ENCODE data around the gene ARG1. TPM values are rescaled to one million over a fixed set of nuclear protein-coding genes. Genes with fewer than 3 reads are reported as not detected.
"Not testable (repeated sequence)": the region's sequence is repeated elsewhere in the genome, so short reads cannot be mapped to it uniquely, and the experiment has no call there.

The ARG1 gene
- under 1 TPM in 1 of 6 donors, not detected in 5; 0.20 TPM for polyA plus RNA-seq (ENCODE audit: low read depth in 6 of 6)

DNA sequence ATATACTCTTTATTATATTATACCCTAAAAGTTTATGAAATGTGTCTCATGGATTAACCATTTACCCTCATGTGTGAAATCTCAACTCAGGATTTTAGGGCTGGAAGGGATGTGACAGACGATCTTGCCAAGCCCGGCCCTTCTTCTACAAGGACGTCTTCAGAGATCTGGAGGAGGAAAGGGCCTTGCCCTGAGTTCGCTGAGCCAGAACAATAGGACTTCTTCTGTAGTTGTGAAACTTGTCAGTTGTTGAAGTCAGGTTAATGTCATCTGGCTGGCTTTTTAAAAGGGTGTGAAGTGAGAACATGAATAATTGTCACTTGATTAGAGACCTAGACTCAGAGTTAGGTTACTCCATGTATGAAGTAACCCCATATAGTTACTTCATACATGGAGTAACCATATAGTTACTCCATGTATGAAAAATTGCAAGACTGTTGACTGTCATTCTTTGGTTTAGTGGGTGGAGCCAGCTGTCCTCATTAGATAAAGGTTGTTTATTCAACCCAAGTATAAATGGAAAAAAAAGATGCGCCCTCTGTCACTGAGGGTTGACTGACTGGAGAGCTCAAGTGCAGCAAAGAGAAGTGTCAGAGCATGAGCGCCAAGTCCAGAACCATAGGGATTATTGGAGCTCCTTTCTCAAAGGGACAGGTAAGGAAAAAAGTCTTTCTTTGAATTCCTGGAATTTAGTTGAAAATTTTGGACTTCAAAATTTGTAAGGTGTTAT, at the start of gene ARG1:
Gene ARG1, plus strand, starts transcription at position 541 of the 730 bp plus-strand sequence. Its CDS starts 57 bp downstream, at position 598.
- Mint-ChIP-seq H3K4me3 (no peak within 1 kb of the TSS), H3K9me3 (no peaks in the 10 kb centered on the region), H3K4me1 (peaks cover 0 to 8% (median 6%) of the 10 kb centered on the region in 3 donors), H3K27me3 (no peaks in the 10 kb centered on the region), H3K36me3 (peaks cover 20 to 24% of the 10 kb centered on the region in 2 donors), H3K27ac (peak within 1 kb of the TSS; percentile 2 to 80 (median 52))
- ATAC-seq (ENCODE audit: low read depth in 2 of 2) = no peak
- no peak for DNase-seq

DNA sequence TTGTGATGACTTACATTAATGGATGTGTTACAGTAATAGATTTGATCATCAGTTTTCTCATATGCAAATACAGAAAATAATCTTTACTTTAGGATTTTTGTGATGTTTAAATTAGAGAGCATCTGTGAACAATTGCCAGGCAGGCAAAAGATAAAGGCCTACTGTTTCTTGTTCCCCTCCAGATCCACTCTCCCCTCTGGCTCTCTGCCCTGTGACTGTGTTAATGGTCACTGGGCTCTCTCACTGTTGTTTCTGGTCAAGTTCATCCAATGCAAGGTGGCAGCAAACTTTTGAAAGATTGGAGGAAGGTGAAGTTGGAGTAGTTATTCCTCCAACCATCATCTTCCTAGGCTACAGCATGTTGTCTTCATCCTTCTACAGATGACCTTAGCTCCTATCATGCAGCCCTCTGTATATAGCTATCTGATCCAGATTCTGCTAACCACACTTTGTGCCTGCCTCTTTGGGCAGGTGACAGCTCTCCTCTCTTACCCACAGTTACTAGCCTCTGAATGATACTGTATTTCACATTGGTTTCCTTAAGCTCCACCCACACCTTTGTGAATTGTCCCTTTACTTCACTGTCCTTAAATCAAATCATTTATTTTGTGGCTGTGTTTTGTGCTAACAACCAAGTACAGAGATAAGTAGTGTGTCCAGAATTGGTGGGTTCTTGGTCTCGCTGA, 48.9 kb upstream of the ARG1 start:
- Mint-ChIP-seq H3K4me3 (no peak overlapping the region), H3K27ac (no peak overlapping the region), H3K4me1 (peaks cover 2 to 8% (median 4%) of the 10 kb centered on the region in 3 donors), H3K9me3 (peaks cover 0 to 20% (median 7%) of the 10 kb centered on the region in 7 donors), H3K27me3 (no peaks in the 10 kb centered on the region), H3K36me3 (peaks cover 0 to 4% of the 10 kb centered on the region in 2 donors)
- DNase-seq (no peak), ATAC-seq (ENCODE audit: low read depth in 2 of 2) (no peak)

DNA sequence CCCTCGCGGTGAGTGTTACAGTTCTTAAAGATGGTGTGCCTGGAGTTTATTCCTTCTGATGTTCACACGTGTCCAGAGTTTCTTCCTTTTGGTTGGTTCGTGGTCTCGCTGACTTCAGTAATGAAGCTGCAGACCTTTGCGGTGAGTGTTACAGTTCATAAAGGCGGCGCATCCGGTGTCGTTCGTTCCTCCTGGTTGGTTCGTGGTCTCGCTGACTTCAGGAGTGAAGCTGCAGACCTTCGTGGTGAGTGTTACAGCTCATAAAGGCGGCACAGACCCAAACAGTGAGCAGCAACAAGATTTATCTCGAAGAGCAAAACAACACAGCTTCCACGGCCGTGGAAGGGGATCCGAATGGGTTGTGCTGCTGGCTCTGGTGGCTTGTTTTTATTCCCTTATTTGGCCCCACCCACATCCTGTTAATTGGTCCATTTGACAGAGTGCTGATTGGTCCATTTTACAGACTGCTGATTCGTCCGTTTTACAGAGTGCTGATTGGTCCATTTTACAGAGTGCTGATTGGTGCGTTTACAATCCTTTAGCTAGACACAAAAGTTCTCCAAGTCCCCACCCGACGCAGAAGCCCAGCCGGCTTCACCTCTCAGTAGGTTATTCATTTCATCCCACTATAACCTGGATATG, 48.2 kb upstream of the ARG1 start:
- DNase-seq (no peak), ATAC-seq (ENCODE audit: low read depth in 2 of 2) (no peak)
- H3K4me3 Mint-ChIP-seq = no peak overlapping the region
- H3K4me1 Mint-ChIP-seq = peaks cover 2 to 8% (median 4%) of the 10 kb centered on the region in 3 donors
- peak overlapping the region in 1 of 6 donors; percentile 58 for H3K27ac Mint-ChIP-seq
- H3K36me3 Mint-ChIP-seq = no peaks in the 10 kb centered on the region
- peaks cover 0 to 15% (median 4%) of the 10 kb centered on the region in 7 donors for H3K9me3 Mint-ChIP-seq
- no peaks in the 10 kb centered on the region for H3K27me3 Mint-ChIP-seq

DNA sequence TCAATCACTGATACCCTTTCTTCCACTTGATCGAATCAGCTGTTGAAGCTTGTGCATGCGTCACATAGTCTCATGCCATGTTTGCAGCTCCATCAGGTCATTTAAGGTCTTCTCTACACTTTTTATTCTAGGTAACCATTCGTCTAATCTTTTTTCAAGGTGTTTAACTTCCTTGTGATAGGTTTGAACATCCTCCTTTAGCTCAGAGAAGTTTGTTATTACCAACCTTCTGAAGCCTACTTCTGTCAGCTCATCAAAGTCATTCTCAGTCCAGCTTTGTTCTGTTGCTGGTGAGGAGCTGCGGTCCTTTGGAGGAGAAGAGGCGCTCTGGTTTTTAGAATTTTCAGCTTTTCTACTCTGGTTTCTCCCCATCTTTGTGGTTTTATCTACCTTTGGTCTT, 42.1 kb upstream of the ARG1 start:
- H3K36me3 Mint-ChIP-seq; H3K27ac Mint-ChIP-seq; DNase-seq; H3K9me3 Mint-ChIP-seq; H3K27me3 Mint-ChIP-seq; ATAC-seq (ENCODE audit: low read depth in 2 of 2); H3K4me3 Mint-ChIP-seq: not testable (repeated sequence)
- H3K4me1 Mint-ChIP-seq = peaks cover 13 to 14% (median 13%) of the 10 kb centered on the region in 3 donors

DNA sequence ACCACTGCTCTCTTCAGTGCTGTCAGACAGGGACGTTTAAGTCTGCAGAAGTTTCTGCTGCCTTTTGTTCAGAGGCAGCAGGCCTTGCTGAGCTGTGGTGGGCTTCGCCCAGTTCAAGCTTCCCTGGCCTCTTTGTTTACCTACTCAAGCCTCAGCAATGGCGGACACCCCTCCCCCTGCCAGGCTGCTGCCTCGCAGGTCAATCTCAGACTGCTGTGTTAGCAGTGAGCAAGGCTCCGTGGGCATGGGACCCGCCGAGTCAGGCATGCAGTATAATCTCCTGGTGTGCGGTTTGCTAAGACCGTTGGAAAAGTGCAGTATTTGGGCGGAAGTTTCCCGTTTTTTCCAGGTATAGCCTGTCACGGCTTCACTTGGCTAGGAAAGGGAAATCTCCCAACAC, 41.3 kb upstream of the ARG1 start:
- ATAC-seq (ENCODE audit: low read depth in 2 of 2); H3K4me3 Mint-ChIP-seq; H3K27ac Mint-ChIP-seq; H3K27me3 Mint-ChIP-seq; DNase-seq; H3K36me3 Mint-ChIP-seq; H3K9me3 Mint-ChIP-seq: not testable (repeated sequence)
- H3K4me1 Mint-ChIP-seq = peaks cover 13 to 14% (median 13%) of the 10 kb centered on the region in 3 donors

DNA sequence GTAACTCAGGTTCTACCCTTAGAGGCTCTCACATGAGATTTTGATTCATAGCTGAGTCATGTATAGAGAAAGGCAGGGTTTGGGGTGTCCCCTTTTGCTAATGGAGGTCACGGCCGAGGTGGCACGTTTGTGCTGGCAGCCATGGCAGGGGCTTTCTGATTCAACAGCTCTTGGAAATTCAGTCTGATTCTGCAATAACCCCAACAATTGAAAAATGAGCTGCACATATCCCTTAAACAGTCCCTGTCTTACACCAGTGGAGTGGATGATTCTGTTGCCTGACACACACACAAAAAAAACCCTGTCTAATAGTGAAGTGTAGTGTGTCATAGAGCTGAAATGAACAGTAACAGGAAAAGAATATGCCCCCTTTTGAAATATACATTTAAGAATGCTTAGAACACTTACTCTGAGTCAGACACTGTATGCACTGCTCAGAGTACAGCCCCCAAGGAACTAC, 40.4 kb upstream of the ARG1 start:
- peaks cover 0 to 8% (median 4%) of the 10 kb centered on the region in 3 donors for H3K27me3 Mint-ChIP-seq
- H3K36me3 Mint-ChIP-seq = peaks cover 0 to 7% of the 10 kb centered on the region in 2 donors
- H3K27ac Mint-ChIP-seq = peak overlapping the region in 2 of 6 donors; percentile 38 to 47
- H3K9me3 Mint-ChIP-seq = peaks cover 0 to 7% (median 0%) of the 10 kb centered on the region in 7 donors
- peak in 1 of 2 donors; percentile 40 for ATAC-seq (ENCODE audit: low read depth in 2 of 2)
- DNase-seq = no peak
- peak overlapping the region in 1 of 8 donors; percentile 22 for H3K4me3 Mint-ChIP-seq
- H3K4me1 Mint-ChIP-seq = peaks cover 13 to 14% (median 13%) of the 10 kb centered on the region in 3 donors

DNA sequence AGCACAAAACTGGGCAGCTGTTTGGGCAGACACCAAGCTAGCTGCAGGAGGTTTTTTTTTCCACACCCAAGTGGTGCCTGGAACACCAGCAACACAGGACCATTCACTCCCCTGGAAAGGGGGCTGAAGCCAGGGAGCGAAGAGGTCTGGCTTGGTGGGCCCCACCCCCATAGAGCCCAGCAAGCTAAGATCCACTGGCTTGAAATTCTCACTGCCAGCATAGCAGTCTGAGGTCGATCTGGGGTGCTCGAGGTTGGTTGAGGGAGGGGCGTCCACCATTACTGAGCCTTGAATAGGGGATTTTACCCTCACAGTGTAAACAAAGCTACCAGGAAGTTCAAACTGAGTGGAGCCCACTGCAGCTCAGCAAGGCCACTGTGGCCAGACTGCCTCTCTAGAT, 34.4 kb upstream of the ARG1 start:
- H3K9me3 Mint-ChIP-seq; H3K36me3 Mint-ChIP-seq; DNase-seq; H3K4me3 Mint-ChIP-seq; ATAC-seq (ENCODE audit: low read depth in 2 of 2); H3K27ac Mint-ChIP-seq: not testable (repeated sequence)
- peaks cover 0 to 12% (median 6%) of the 10 kb centered on the region in 3 donors for H3K27me3 Mint-ChIP-seq
- peaks cover 4 to 14% (median 9%) of the 10 kb centered on the region in 3 donors for H3K4me1 Mint-ChIP-seq

DNA sequence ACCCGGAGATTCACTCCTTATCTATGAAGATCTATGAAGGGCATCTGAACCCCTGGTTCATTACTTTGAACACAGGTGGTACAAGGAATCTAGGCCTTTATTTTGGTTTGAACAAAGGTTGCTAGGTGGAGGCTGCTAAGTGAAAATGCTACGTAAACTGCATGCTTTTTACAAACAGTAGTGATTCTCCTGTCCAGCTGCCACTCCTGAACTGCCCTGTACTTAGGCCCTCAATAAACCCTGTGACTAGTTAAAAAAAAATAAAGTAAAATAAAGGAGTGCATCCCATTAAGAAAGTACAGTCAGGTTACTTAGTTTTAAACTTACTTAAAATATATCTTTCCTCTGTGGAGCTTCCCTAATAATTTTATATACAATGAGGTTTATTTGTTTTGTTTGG, 27.7 kb upstream of the ARG1 start:
- Mint-ChIP-seq H3K36me3 (no peaks in the 10 kb centered on the region), H3K4me3 (no peak overlapping the region), H3K4me1 (peaks cover 0 to 9% (median 2%) of the 10 kb centered on the region in 3 donors), H3K9me3 (peaks cover 0 to 3% (median 0%) of the 10 kb centered on the region in 7 donors), H3K27me3 (peaks cover 0 to 7% (median 0%) of the 10 kb centered on the region in 3 donors), H3K27ac (no peak overlapping the region)
- DNase-seq (no peak), ATAC-seq (ENCODE audit: low read depth in 2 of 2) (no peak)

DNA sequence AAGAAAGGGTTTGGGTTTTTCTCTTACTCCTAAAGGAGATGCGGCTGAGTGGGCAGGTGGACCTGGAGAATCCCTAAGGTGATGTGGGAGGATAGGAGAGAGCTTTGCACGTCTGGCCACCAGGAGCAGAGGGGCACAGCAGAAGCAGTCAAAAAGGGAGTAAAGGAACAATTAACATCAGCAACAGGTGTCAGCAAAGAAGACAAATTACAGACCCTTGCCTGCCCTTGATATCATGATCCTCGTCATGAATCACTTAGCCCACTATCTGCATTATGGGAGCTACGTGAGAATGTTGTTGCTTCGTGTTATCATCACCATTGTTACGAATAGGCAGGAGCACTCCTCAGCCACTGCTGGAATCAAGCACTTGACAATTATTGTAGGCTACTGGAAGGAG, 25.5 kb upstream of the ARG1 start:
- H3K4me3 Mint-ChIP-seq = no peak overlapping the region
- no peak for DNase-seq
- peaks cover 0 to 8% (median 2%) of the 10 kb centered on the region in 3 donors for H3K4me1 Mint-ChIP-seq
- no peaks in the 10 kb centered on the region for H3K27me3 Mint-ChIP-seq
- ATAC-seq (ENCODE audit: low read depth in 2 of 2) = no peak
- peaks cover 0 to 3% (median 0%) of the 10 kb centered on the region in 7 donors for H3K9me3 Mint-ChIP-seq
- no peaks in the 10 kb centered on the region for H3K36me3 Mint-ChIP-seq
- peak overlapping the region in 1 of 6 donors; percentile 84 for H3K27ac Mint-ChIP-seq

DNA sequence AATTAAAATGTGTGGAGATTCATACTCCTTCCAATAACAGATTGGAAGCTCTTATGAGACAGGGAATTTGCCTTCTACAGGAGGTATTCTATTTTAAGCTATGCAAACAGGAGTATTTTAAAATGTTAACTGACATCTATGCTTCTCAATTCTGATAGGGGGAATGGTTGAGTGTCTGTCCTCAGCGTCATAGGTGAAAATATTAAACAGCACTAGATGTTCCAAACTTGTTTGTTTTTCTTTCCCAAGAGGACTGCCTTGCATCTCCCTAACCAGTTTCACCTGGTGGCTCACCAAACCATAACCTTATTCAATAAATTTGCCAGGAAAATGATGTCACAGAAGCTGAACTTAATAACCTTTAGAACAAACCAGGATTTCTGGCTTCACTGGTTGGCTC, 24.6 kb upstream of the ARG1 start:
- no peak overlapping the region for H3K4me3 Mint-ChIP-seq
- DNase-seq (no peak), ATAC-seq (ENCODE audit: low read depth in 2 of 2) (no peak)
- no peaks in the 10 kb centered on the region for H3K36me3 Mint-ChIP-seq
- peaks cover 0 to 4% (median 0%) of the 10 kb centered on the region in 7 donors for H3K9me3 Mint-ChIP-seq
- no peak overlapping the region for H3K27ac Mint-ChIP-seq
- H3K27me3 Mint-ChIP-seq = no peaks in the 10 kb centered on the region
- no peaks in the 10 kb centered on the region for H3K4me1 Mint-ChIP-seq

DNA sequence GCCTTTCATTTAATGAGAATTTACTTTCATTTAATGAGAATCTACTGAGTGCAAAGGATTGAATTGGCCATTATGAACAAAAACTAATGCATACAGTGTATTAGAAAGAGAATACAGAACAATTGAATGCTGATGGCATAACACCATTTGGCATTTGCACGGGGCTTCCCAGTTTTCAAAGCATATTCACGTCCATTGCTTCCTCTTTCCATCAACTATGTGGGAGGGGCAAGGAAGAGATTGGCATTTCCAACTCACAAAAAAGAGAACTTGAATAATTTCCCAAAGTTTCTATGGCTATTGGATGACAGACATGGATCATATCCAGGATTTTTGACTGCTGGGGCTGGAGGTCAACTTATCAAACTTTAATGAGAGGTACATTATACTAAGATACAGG, 23.2 kb upstream of the ARG1 start:
- no peaks in the 10 kb centered on the region for H3K27me3 Mint-ChIP-seq
- no peaks in the 10 kb centered on the region for H3K4me1 Mint-ChIP-seq
- peak overlapping the region in 1 of 6 donors; percentile 16 for H3K27ac Mint-ChIP-seq
- DNase-seq (no peak), ATAC-seq (ENCODE audit: low read depth in 2 of 2) (no peak)
- H3K36me3 Mint-ChIP-seq = no peaks in the 10 kb centered on the region
- H3K4me3 Mint-ChIP-seq = no peak overlapping the region
- peaks cover 0 to 8% (median 0%) of the 10 kb centered on the region in 7 donors for H3K9me3 Mint-ChIP-seq

DNA sequence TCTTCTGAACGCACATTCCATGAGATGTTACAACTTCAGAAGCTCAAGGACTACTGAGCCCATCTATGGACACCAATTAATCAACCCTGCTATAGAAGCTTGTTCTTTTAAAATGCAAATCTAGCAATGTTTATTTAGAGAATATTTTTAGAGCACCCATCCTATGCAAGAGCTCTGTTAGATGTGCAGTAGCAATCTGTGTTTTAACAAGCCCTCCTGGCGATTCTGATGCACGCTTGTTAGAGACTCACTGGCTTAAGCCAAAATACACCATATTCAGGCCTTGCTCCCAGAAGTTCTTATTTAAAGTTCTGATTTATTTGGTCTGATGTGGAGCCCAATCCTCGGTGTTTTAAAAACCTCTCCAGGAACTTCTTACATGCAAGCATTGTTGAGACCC, 21.1 kb upstream of the ARG1 start:
- H3K27ac Mint-ChIP-seq = no peak overlapping the region
- no peak for ATAC-seq (ENCODE audit: low read depth in 2 of 2)

DNA sequence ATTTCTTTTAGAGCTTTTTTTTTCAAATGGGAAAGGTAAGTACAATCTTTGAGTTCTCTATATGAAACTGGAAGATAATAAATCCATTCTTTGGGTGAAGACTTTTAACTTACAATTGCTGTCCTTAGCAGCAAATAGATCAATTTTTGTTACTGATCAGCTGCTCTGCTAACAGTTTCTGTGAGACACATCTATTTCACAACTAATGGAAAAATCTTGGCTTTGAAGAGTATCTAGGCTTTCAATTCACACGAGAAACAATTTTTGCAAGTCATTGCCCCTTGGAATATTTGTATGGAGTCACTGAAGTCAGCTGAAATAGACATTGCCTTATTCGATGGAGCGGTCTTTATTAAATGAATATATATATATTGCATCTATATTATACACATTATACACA, 20.5 kb upstream of the ARG1 start:
- Mint-ChIP-seq H3K4me1 (no peaks in the 10 kb centered on the region), H3K4me3 (no peak overlapping the region), H3K27me3 (no peaks in the 10 kb centered on the region), H3K36me3 (no peaks in the 10 kb centered on the region), H3K27ac (no peak overlapping the region), H3K9me3 (peaks cover 0 to 8% (median 0%) of the 10 kb centered on the region in 7 donors)
- DNase-seq (no peak), ATAC-seq (ENCODE audit: low read depth in 2 of 2) (no peak)

More for the DNA sequence above, 21.1 kb upstream of the ARG1 start:
- peaks cover 0 to 8% (median 0%) of the 10 kb centered on the region in 7 donors for H3K9me3 Mint-ChIP-seq
- DNase-seq = no peak
- no peaks in the 10 kb centered on the region for H3K4me1 Mint-ChIP-seq
- no peak overlapping the region for H3K4me3 Mint-ChIP-seq
- H3K36me3 Mint-ChIP-seq = no peaks in the 10 kb centered on the region
- H3K27me3 Mint-ChIP-seq = no peaks in the 10 kb centered on the region
